Upper lobe of left lung (tissue), 4 donors: ENCODE results near the gene GRIK5.

Experiments used
- EP300 ChIP-seq, 4 donors: sonication (generic); formaldehyde crosslinking; IDR thresholded peaks; one replicate each; pipeline ENCODE4 v1.5.1; 2017; ENCODE audit warnings: antibody characterized with exemption in 4 of 4, control low read depth in 2 of 4
- POLR2A ChIP-seq, 4 donors: fragments of 450-650 bp; IDR thresholded peaks; one replicate each; pipeline ENCODE4 v1.5.1; 2016 to 2017; ENCODE audit warnings: antibody characterized with exemption in 4 of 4, mild to moderate bottlenecking in 2 of 4
- POLR2AphosphoS5 ChIP-seq, 2 donors: sonication (generic); formaldehyde crosslinking; IDR thresholded peaks; one replicate each; pipeline ENCODE4 v1.5.1; 2017; ENCODE audit warnings: antibody characterized with exemption in 2 of 2
- TF ChIP-seq, protein P1 (sequence below), 6 experiments: fragments of 450-650 bp in 4 of 6; fragments of 200-600 bp in 2 of 6; sonication (generic) in 2 of 6; IDR thresholded peaks; one replicate each; pipeline ENCODE4 v1.5.1; 2016 to 2019; ENCODE audit warnings: antibody characterized with exemption in 6 of 6

DNA sequence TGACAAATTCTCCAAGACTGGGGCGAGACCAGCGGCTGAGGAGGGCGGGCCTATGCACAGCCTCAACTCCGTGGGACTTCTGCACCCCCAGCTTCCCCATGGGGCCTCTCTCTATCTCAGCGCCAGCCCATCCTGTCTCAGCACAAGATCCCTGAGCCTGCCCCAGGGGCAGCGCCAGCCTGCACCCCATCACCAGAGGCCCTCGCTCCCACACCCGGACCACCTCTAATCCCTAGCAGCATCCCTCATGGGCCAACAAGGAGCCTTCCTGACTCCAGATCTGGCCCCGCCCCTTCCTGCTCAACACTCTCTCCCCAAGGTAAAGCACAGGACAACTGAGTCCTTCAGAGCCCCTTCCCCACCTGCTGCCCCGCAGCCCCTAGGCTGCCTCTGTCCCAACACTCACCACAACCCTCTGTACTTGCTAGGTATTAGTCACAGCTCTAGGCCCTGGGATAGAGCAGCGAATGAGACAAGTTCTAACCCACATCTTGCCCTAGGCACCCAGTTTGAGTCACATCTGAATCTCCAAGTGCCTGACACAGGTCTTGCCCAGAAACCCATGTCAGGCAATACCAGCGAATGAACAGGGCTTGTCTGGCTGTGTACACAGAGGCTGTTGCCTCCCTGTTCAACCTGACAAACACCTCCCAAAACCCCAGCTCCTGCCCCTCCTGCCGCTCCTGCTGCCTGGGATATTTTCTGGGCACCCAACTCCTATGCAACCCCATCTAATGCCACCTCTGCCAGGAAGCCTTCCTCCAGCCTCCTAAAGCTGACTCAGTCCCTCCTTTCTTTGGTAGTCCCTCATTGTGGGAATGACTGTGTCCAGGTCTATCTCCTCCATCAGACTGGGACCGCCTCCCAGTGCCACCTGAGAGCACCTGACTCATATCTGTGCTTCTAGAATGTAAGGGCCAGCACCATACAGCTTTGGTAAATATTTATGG, 18.6 kb downstream of the GRIK5 start:
- TF ChIP-seq POLR2AphosphoS5 (IDR thresholded peaks at IDR 0.05): no peak
- no peak for TF ChIP-seq POLR2A (IDR thresholded peaks at IDR 0.05)
- TF ChIP-seq EP300 (IDR thresholded peaks at IDR 0.05): no peak
- TF ChIP-seq, protein P1, sequence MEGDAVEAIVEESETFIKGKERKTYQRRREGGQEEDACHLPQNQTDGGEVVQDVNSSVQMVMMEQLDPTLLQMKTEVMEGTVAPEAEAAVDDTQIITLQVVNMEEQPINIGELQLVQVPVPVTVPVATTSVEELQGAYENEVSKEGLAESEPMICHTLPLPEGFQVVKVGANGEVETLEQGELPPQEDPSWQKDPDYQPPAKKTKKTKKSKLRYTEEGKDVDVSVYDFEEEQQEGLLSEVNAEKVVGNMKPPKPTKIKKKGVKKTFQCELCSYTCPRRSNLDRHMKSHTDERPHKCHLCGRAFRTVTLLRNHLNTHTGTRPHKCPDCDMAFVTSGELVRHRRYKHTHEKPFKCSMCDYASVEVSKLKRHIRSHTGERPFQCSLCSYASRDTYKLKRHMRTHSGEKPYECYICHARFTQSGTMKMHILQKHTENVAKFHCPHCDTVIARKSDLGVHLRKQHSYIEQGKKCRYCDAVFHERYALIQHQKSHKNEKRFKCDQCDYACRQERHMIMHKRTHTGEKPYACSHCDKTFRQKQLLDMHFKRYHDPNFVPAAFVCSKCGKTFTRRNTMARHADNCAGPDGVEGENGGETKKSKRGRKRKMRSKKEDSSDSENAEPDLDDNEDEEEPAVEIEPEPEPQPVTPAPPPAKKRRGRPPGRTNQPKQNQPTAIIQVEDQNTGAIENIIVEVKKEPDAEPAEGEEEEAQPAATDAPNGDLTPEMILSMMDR (IDR thresholded peaks at IDR 0.05): no peak
